ENCODE data around the gene WWOX.

The WWOX gene

DNA sequence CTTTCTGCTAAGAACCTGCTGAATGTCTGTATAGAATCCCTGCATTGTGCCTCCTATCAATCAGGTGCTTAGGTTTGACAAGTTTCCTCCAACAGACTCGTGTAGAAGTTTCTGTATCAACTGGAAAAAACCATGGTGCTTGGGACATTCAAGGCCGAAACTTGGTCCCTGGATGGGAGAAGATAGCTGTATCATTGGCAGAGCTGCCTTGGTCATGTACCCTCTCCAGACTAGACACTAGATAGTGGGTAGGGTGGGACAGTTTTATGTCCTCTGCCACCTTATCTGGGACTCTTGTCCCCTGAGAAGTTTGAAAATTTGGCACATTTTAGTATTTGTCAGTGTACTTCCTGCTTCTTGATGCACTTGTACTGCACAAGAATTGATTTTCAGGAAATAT is 520.8 kb downstream of the WWOX start:
- DNase-seq (no peak), ATAC-seq (ENCODE audit: insufficient read depth, low read depth) (no peak)
- Histone ChIP-seq H3K9ac (ENCODE audit: low read depth, low read length) (no peak overlapping the region), H3K27me3 (ENCODE audit: insufficient read depth, low read length, poor library complexity) (no peaks in the 10 kb centered on the region), H3K79me2 (ENCODE audit: insufficient read depth, low read length) (no peaks in the 10 kb centered on the region), H3K36me3 (ENCODE audit: insufficient read depth, low read length) (no peaks in the 10 kb centered on the region), H3K4me1 (ENCODE audit: insufficient read depth, low read length) (no peaks in the 10 kb centered on the region), H3K9me3 (ENCODE audit: insufficient read depth, low read length, severe bottlenecking) (no peaks in the 10 kb centered on the region), H2AFZ (ENCODE audit: low read depth, low read length) (no peak overlapping the region; the same call in 1 of the 2 replicates), H3K4me3 (ENCODE audit: low read depth in 1 of 2, low read length in 2 of 2) (no peak overlapping the region), H3K27ac (ENCODE audit: low read length) (no peak overlapping the region), H4K20me1 (ENCODE audit: insufficient read depth, low read length) (no peaks in the 10 kb centered on the region), H3K4me2 (ENCODE audit: insufficient read depth, low read length) (no peak overlapping the region)
- TF ChIP-seq EZH2 (IDR thresholded peaks at IDR 0.05; ENCODE audit: borderline replicate concordance, low read depth, low read length, severe bottlenecking): no peak
- TF ChIP-seq, protein P1, sequence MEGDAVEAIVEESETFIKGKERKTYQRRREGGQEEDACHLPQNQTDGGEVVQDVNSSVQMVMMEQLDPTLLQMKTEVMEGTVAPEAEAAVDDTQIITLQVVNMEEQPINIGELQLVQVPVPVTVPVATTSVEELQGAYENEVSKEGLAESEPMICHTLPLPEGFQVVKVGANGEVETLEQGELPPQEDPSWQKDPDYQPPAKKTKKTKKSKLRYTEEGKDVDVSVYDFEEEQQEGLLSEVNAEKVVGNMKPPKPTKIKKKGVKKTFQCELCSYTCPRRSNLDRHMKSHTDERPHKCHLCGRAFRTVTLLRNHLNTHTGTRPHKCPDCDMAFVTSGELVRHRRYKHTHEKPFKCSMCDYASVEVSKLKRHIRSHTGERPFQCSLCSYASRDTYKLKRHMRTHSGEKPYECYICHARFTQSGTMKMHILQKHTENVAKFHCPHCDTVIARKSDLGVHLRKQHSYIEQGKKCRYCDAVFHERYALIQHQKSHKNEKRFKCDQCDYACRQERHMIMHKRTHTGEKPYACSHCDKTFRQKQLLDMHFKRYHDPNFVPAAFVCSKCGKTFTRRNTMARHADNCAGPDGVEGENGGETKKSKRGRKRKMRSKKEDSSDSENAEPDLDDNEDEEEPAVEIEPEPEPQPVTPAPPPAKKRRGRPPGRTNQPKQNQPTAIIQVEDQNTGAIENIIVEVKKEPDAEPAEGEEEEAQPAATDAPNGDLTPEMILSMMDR (IDR thresholded peaks at IDR 0.05; ENCODE audit: borderline replicate concordance, extremely low read depth, low read length, poor library complexity, severe bottlenecking): no peak

DNA sequence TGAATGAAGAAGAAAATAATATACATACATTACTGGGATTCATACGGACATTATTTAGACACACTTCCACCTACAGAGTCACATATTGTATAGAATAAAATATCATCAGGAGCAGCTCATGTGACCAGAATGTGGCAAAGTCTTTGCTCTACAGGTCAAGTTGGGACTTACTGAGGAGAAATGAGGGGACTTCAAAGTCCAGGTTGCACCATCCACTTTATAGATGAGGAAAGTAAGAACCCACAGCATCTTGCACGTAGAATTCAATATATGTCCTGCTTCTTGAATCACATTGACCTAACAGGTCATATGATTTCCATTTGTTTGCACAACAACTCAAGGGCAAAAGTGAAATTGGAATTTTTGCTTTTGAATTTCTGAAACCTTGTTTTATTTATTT is 524.3 kb downstream of the WWOX start:
- no peaks in the 10 kb centered on the region for H3K27me3 ChIP-seq (ENCODE audit: insufficient read depth, low read length, poor library complexity)
- no peak overlapping the region for H3K4me3 ChIP-seq (ENCODE audit: low read depth in 1 of 2, low read length in 2 of 2)
- DNase-seq (no peak), ATAC-seq (ENCODE audit: insufficient read depth, low read depth) (no peak)
- no peak overlapping the region for H2AFZ ChIP-seq (ENCODE audit: low read depth, low read length)
- no peaks in the 10 kb centered on the region for H3K9me3 ChIP-seq (ENCODE audit: insufficient read depth, low read length, severe bottlenecking)
- H4K20me1 ChIP-seq (ENCODE audit: insufficient read depth, low read length): no peaks in the 10 kb centered on the region
- no peaks in the 10 kb centered on the region for H3K36me3 ChIP-seq (ENCODE audit: insufficient read depth, low read length)
- TF ChIP-seq, protein P1 (IDR thresholded peaks at IDR 0.05; ENCODE audit: borderline replicate concordance, extremely low read depth, low read length, poor library complexity, severe bottlenecking): no peak
- no peak for TF ChIP-seq EZH2 (IDR thresholded peaks at IDR 0.05; ENCODE audit: borderline replicate concordance, low read depth, low read length, severe bottlenecking)
- H3K27ac ChIP-seq (ENCODE audit: low read length): no peak overlapping the region
- no peaks in the 10 kb centered on the region for H3K4me1 ChIP-seq (ENCODE audit: insufficient read depth, low read length)
- H3K9ac ChIP-seq (ENCODE audit: low read depth, low read length): no peak overlapping the region
- no peak overlapping the region for H3K4me2 ChIP-seq (ENCODE audit: insufficient read depth, low read length)
- H3K79me2 ChIP-seq (ENCODE audit: insufficient read depth, low read length): no peaks in the 10 kb centered on the region

DNA sequence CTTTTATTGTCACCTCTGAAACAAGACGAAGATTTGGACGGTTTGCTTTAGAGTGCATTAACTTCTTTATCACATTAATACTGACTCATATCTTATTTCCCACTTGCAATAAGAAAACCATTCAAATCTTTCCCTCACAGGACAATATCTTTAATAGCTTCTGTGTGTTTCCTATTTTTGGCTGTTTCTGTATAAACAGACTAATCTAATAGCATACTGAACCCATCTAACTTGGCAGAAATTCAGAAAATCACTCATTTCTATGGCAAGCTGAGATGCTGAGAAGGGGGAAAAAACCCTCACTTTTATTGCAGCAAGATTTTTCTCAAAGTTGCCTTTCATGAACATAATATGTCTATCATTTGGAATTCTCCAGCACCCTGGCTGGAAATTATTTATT is 524.9 kb downstream of the WWOX start:
- no peaks in the 10 kb centered on the region for H4K20me1 ChIP-seq (ENCODE audit: insufficient read depth, low read length)
- H3K27me3 ChIP-seq (ENCODE audit: insufficient read depth, low read length, poor library complexity): no peaks in the 10 kb centered on the region
- H3K9ac ChIP-seq (ENCODE audit: low read depth, low read length): no peak overlapping the region
- H3K4me2 ChIP-seq (ENCODE audit: insufficient read depth, low read length): no peak overlapping the region
- H3K79me2 ChIP-seq (ENCODE audit: insufficient read depth, low read length): no peaks in the 10 kb centered on the region
- ATAC-seq (ENCODE audit: insufficient read depth, low read depth) (no peak), DNase-seq (no peak)
- no peak overlapping the region for H3K4me3 ChIP-seq (ENCODE audit: low read depth in 1 of 2, low read length in 2 of 2)
- TF ChIP-seq, protein P1 (IDR thresholded peaks at IDR 0.05; ENCODE audit: borderline replicate concordance, extremely low read depth, low read length, poor library complexity, severe bottlenecking): no peak
- TF ChIP-seq EZH2 (IDR thresholded peaks at IDR 0.05; ENCODE audit: borderline replicate concordance, low read depth, low read length, severe bottlenecking): no peak
- no peaks in the 10 kb centered on the region for H3K9me3 ChIP-seq (ENCODE audit: insufficient read depth, low read length, severe bottlenecking)
- H2AFZ ChIP-seq (ENCODE audit: low read depth, low read length): no peak overlapping the region
- H3K4me1 ChIP-seq (ENCODE audit: insufficient read depth, low read length): no peaks in the 10 kb centered on the region
- H3K36me3 ChIP-seq (ENCODE audit: insufficient read depth, low read length): no peaks in the 10 kb centered on the region
- no peak overlapping the region for H3K27ac ChIP-seq (ENCODE audit: low read length)
